Epidermal melanocyte (primary cell): ENCODE results near the gene COL18A1.
A peak's percentile ranks its signal among the peaks of the same experiment; 100 is the strongest.

Experiments
- DNase-seq: peaks from one replicate; pipeline ENCODE4 v3.0.0; 2011; ENCODE audit warnings: low spot score; ENCODE audit not compliant: insufficient read length

COL18A1 gene

DNA sequence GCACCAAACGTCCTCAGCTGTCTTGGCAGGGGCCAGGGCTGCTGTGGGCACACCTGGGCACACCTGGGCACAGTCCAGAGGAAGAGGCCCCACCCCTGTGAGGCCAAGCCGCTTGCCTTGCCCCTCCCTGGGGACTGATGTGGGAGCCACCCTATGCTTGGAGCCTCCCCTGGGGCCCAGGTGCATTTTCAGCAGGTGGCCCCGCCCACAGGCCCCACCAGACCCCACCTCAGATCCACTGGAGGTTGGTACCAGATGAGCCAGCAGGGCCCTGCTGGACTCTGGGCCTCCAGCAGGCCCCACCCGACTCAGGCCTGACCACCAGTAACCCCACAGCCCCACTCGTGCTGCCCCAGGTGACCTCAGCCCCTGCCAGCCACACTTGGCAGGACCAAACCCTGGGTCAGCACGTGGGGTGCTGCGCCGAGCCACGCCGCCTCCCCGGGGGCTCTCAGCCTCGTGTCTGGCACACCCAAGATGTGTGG lies 128.4 kb downstream of the COL18A1 start:
- no peak for DNase-seq

DNA sequence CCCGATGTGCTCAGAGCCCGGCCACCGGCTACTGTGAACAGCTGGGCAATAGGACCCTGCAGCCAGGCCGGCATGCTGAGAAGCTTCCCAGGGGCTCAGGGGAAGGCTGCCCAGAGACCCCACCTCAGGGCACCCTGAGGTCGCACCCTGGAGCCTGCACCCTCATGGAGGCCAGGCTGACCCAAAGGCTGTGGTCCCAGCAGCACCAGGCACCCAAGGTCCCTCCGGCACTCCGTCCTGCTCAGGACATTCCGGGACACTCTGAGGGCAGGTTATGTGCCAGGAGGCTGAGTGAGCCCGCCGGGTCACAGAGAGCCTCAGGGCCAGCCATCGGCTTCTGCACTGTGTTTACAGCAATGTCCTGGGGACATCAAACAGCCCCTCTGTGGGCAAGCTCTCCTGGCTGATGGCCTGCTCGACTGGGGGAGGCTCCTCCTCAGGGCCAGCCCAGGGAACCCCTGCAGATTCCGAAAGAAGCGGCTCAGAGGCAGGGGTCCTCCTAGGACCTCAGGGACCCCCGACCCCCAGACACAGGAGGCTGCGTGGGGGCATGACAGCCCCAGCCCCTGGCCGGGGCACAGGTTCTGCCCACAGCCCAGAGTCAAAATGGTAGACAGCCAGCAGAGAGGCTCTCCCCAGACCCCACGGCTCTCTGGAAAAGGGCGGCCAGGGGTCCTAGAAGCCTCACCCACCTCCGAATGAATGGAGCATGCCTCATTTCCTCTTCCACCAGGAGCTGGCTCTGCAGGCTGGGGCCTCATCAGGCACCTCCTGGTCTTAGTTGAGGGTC lies 129.1 kb downstream of the COL18A1 start:
- no peak for DNase-seq

DNA sequence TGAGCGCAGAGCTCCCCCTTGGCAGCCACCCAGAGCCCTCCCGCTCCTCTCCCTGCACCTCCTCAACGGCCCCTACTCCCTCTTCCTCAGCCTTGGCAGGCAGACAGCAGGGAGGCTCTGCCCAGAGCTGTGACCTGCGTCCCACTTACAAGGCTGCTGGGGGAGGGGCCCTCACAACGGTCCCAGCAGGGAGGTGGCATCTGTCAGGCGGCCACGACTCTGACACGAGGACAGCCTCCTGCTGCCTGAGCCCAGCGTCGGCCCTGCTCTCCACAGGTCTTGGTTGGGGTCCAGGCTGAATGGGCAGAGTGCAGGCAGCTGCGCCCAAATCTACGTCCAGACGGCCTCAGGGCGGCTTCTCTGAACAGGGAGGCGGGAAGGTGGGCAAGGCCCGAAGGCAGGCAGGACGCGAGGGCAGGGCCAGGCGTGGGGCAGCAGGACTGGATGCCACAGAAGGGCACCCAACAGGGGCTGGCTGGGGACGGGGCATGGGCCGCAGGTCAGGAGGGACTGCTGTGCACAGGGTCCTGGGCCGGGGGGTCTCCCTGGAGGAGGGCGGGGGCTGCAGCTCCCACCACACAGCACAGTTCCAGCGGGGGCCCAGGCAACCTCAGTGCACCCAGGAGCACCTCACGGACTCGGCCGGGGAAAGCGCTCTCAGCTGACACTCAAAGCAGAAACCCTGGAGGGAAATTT lies 129.8 kb downstream of the COL18A1 start:
- DNase-seq: no peak

DNA sequence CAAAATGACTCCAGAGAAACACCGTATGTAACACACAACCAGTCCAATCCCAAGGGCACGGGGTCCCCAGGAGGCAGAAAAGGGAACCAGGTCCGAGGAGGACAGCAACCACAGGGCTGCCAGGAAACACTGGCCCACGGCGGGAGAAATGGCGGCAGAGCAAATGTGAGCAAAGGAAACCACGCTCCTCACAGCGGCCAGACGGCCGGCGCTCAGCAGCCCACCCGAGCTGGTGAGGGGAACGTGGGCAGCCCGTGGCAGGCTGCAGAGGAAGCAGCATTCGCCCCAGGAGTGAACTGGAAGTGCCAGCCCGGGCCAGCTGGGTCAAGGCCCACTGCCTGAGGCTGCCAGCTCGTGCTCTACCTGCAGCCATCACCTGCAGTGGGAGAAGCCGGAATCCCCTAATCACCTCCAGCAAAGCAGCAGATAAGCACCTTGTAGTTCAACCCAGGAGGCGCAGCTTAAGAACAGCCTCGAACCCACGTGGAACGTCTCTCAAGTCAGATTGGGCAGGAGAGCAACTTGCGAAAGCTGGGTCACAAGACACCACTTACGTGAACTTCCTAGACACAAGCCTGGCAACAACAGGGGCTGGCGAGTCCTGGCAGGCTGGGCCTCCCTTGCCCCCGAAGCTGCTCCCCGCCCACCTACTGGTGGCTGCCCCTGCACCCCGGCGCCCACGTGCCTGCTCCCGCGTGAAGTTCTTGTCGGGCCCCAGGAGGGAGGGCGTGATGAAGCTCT lies 130.5 kb downstream of the COL18A1 start:
- DNase-seq: no peak

DNA sequence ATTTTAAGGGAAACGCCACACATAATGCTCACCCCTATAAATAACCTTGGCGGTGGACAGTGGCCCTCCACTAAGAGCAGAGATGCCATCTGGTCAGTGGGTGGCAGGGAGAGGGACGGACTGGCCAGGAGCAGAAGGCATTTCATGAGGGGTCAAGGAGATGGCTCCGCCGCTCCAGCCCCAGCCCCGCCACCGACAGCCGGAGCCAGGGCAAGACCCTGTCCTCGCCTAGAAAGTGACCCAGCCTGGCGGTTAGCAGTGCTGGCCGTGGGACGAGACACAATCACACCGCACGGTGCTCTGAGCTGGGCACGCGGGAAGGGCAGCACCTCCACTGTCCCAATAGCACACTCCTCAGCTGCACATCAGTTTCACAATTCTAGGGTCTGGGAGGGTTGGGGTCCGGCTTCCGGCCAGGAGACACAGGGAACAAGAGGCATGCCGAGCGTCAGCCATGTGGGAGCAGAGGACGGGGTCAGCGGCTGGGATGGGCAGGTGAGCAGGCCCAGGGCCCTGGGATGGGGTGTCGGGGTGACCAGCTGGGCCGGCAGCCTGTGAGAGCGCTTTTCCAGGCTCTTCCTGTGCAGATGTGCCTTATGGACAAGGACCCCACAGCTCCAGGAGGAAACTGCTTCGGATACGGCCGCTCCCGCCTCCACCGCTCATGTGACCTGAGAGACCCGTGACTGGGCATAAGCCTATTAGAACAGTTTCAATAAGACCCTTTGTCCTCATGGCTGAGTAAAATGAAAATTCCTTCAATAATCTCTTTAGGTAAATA lies 131.5 kb downstream of the COL18A1 start:
- peak; percentile 93 for DNase-seq

DNA sequence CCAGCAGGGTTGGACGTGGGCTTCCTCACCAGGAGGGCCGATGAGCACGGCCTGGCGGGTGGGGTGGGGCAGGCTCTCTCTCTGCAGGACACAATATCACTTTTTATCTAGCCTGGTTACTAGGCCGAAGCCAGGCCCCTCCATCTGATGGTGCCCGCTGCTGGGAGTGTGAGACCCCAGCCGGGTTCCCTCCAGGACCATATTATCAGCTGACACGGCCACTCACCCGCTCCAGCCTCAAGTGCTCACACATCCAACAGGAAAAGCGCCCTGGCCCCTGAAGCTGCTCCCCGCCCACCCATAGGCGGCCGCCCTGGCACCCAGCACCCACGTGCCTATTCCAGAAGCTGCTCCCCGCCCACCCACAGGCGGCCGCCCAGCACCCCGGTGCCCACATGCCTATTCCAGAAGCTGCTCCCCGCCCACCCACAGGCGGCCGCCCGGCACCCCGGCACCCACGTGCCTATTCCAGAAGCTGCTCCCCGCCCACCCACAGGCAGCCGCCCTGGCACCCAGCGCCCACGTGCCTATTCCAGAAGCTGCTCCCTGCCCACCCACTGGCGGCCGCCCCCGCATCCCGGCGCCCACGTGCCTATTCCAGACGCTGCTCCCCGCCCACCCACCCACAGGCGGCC lies 132.3 kb downstream of the COL18A1 start:
- no peak for DNase-seq

DNA sequence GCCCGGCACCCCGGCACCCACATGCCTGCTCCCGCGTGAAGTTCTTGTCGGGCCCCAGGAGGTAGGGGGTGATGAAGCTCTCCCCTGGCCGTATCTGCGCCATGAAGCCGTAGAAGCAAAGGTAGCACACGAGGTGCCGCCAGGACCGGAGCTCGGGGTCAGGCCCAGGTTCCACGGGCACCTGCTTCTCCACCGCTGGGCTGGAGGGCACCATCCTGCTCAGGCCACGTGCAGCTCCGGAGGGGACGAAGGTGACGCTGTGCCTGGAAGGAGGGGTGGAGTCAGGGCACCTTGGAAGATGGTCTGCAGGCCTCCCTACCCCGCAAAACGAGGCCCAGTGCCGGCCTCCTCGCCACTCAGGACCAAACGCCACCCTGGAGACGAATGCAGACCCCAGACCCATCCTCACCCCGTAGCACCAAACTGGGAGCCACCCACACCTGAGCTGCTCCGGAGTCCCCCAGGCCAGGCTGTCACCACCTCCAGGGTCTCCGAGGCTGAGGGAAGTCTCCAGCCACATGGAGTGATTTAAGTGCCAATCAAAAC lies 132.9 kb downstream of the COL18A1 start:
- DNase-seq: no peak

DNA sequence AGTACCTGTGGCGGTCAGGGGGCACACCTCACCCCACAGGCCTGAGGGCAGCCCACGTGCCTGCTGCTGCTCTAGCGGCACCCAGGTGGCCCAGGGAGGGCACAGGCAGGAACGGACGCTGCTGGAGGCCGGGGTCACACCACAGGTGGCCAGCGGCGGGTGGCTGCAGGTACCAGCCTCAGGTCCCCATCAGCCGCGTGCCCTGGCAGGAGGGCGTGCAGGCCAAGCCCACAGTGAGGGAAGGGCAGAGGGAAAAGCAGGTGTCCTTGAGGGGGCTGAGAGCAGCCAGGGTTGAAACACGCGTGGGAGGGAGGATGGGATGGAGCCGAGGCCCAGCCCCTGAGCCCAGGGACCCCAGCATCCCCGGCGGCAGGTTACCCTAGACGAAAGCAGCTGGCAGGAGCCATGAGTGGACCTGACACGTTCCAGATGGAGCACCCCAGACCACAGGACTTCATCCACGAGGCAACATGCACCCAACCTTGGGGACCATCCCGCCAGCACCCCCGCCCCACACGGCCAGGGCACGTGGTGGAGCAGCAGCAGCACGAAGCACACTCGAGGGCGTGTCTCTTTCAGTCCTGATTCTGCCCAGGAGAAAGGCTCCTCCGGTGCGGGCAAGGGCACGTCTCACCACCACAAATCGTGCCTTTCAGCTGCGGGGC lies 133.5 kb downstream of the COL18A1 start:
- no peak for DNase-seq

DNA sequence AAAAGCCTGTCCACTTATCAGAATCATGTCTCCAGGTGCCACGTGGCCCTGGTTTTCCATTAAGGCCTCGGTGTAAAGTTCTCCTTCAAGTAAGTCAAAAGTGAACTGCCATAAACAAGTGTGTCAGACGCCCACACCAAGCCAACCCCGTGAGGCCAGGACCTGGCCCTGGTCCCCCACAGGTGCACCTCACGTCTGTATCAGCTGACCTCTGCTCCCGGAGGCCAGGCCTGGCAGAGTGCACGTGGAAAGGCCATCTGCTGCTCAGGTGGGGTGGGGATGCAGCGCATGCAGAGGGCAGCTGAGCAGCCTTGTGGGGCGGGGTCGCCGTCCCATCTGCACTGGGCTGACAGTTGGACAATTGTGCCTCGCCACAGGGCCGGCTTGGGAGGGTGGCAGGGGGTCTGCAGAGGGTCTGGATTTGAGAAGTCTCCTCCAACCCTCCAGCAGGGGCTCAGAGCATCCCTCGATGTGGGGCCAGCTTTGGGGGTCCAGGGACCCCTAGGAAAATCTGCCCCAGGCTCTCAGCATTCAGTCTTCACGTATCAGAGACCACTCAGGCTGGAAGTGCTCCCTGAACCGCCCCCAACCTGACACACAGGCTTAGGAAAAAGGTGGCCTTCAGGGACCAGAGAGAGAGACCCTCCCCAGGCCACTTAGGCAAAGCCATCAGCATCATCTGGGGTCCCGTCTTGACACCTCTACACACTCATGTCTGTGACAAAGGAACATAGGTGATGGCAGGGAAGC lies 134.3 kb downstream of the COL18A1 start:
- DNase-seq: no peak

DNA sequence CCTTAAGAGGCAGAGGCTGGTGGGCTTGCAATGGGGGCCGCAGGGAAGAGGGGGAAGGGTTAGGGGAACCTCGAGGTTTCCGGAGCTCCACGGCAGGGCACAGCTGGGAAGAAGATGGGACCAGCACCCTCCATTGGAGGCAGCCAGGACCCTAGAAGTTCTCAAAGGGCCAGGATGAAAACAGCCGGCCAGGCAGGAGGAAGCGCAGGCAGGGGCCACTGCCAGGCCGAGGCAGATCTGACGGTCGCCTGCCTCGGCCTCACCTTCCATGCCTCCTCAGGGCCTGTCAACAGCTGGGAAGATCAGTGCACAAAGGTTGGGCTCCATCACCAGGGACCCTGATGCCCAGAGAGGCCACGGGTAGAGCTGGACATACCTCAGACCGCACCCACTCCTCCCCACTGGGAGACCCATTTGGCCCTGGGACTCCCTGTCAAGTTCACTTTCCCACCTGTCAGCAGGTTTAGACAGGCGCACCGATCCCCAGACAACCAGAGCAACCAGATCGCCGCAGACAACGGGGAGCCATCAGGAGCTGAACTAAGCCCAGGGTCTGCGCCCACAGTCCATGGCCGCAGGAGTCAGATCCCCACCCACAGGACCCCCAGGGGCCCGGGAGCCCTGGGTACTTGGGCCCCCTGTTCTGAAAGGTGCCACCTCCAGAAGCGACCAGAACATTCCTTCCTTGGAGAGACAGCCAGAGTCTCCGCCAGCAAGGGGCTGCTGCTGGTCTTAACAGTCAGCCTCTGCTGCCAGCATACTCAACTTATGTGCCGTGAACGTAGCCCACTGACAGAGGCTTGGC lies 135.0 kb downstream of the COL18A1 start:
- DNase-seq: no peak

DNA sequence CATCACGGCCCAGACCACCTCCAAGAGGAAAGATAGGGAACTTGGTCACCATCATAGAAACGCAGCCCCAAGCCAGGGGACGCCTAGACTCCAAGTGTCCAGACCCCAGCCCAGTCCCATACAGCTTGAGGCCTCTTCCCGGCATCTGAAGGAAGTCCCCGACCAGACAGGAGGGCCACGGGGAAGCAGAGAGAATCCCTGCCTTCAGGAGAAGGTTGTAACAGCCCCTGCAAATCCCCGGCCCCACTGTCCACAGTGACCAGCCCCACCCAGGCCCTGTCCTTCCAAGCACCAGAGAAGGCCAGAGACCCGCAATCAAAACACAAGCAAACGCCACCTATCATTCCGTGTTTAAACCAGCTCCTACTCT lies 135.6 kb downstream of the COL18A1 start:
- DNase-seq: no peak

DNA sequence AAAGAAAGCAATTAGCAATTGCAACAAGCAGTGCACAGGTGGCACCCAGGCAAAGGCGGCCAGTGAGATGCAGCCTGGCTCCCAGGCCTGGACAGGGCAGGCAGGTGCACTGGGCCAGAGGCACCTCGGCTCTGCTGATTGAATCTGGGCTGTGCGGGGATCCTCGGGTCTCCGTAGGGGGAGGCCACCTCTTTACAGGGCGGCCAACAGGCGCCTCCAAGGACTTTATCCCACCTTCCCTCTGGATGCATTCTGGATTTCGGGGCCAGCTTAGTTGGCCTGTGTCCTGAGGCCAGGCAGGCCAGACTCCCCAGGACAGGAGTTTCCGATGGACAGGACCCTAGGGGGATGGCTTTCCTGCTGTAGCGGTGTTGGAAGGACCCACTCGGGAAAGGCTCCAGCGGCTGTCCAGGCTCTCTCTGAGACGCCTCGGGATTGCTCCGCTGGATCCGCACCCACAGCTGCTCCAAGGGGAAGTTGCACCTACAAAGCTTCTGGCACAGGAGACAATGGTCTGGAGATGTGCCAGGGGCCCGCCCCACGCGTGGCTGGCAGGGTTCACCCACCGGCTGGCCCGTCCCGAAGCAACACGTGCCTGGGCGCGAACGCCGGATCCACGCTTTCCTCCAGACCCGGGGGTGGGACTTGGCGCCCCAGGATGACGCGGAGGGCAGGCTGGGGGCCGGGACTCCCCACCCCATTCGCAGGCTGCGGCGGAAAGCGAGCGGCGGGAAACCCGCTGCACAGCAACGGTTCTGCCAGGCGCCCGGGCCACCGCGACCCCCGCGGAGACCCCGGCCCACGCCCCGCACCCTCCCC lies 136.5 kb downstream of the COL18A1 start:
- DNase-seq: peak; percentile 91

DNA sequence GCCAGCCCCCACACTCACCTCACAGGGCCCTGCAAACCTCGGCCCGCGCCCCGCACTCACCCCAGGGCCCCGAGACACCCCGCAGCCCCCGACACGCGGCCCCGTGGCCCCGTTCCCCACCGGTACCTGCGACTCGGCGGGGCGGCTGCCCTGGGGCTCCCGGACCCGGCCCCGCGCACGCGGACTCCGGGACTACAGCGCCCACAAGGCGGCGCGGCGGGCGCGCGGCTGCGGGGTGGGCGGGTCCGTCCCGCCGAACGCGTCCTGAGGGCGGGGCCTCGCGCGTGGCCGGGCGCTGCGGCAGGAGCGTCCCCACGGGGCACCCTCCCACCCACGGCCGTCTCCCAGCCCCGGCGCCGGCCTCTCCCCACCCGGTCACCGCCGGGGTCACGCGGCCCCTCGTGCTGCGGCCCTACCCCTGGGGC lies 137.3 kb downstream of the COL18A1 start, which contains the start of gene SLC19A1:
Gene SLC19A1, minus strand, starts transcription at position 199 of the 425 bp plus-strand sequence. CDS start 4,481 bp downstream, outside the sequence.
- DNase-seq: peak; percentile 99

DNA sequence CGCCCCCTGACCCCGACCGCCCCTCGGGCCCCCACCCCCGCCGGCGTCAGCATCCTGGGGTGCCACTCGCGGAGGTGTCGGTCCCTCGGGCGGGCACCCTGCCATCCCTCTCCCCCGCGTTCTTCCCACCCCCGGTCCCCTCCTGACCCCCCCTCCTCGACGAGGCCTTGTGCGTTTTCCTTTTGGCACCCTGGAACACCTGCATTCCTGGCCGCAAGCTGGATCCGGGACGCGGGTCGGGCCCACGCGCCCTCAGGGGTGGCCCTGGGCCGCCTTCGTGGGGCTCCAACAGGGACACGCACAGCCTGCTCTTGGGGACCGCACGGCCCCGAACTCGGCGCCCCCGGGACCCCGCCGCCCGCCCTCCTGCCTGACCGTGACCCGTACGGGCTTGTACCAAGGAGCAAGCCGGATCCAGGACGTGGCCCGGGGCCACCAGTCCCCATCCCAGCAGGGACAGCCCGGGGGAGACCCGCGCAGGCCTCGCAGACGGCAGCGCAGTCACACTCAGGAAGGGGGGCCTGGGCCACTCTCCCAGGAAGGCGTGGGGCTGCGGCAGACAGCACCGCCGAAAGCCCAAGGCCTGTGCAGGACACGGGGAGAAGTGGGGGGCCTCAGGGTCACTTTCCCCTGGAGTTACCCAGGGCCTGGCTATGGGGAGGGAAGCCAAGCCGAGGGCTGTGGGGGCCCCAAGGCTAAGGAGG lies 137.9 kb downstream of the COL18A1 start:
- no peak for DNase-seq

DNA sequence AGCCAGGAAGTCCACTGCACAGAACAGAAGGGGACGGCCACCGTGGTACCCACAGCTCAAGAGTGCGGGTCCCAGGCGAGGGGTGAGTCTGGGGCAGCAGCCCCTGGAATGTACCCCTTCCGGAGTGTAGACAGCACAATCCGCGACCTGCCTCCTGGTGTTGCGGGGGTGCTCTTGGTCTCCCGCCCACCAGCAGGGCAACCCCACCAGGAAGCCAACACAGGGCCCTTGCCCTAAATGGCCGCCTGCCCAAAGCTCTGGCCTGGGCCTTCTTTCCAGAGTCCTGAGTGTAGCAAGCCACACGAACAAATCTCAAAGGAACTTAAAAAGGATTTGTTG lies 138.4 kb downstream of the COL18A1 start:
- DNase-seq: no peak

DNA sequence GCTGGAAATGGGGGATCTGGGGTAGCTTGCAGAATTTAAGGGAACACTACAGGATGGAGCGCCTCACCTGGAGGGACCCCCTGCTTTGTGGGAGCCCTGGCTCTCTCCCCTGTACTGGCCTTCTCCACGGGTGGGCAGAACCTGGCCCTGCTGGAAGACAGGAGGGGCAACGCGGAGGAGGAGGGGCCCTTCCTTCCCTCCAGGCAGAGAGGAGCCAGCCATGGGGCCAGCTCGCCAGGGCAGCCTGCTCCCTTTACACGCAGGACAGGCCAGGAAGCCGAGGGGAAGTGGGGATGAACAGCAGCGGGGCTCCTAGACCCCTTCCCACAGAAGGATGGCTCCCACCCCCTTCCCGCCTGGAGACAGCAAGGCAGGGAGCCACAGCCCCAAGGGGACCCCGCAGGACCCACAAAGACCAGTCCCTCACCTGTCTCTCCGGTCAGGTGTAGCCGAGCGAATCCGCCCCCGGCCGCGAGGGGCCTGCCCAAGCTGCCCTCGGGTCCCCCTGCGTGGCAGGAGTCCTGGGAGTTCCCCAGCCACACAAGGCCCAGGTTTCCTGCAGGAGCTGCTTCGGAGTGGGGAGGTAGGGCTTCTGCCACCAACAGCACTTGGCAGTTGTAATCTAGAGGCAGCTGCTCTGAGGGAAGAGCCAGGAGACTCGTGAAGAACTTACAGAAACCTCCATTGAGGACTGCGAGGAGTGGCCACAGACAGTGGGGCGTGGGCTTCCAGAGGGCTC lies 138.9 kb downstream of the COL18A1 start:
- DNase-seq: no peak
